RWPE1 (cell line): Measurements from ENCODE around the gene USP51.
"Not testable (repeated sequence)": the region's sequence is repeated elsewhere in the genome, so short reads cannot be mapped to it uniquely, and the experiment has no call there.

ENCODE experiments used
- CTCF ChIA-PET: fragments of 350-600 bp; sonication (Branson Sonifier 250); formaldehyde crosslinking; extraction: SDS; loops from one replicate; lab custom pipeline; 2021; lab: Yijun Ruan, JAX
- POLR2A ChIA-PET: fragments of 400-600 bp; formaldehyde crosslinking; extraction: SDS; loops from one replicate; lab custom pipeline; 2020; ENCODE audit warnings: antibody characterized with exemption; ENCODE audit not compliant: low non-redundant PET; lab: Yijun Ruan, JAX
- DNase-seq: peaks from one replicate; pipeline ENCODE4 v3.0.0; 2012; ENCODE audit warnings: low spot score
- H3K27ac ChIP-seq: fragments of 450-650 bp; 2 replicates; pipeline ENCODE4 v1.5.1; 2017
- TF ChIP-seq, protein P1 (sequence below): fragments of 450-650 bp; conservative IDR thresholded peaks from 2 replicates; pipeline ENCODE4 v1.5.1; 2017; ENCODE audit warnings: low read depth, mild to moderate bottlenecking

The USP51 gene

DNA sequence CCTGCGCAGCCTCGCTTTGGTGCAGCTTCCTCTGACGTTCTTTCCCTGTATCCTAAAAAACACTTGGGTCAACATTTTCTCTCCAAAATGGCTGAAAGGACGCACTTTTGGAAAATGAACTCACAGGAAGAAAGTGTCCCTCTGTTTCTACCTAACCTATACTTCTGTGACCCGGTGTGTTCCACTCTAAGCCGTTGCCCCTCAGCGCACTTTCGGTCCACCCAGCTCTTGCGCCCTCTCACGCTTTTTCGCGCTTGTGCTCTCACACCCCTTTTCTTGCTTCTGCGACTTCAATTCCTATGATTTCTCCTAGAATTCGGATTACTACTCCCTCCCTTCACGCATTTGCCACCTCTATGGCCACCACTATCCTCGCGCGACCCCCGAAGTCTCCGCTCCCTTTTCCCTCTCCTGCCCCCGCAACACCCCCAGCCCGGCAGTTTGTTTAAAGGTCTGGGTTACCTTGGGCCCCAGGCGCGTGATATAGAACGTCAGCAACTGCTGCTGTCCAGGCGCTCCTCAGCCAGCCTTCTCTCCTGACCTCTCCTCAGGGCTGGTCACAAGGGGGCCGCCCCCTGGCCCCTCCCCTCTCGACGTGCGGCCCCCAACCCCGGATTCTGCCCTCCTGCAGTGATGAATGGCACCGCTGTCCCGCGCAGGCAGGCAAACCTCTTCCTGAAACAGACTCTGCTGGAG, at the start of gene USP51:
Gene USP51 (minus strand): TSS at position 535 of the 696 bp plus-strand sequence. CDS start 909 bp downstream, outside the sequence.
- DNase-seq: no peak
- TF ChIP-seq, protein P1, sequence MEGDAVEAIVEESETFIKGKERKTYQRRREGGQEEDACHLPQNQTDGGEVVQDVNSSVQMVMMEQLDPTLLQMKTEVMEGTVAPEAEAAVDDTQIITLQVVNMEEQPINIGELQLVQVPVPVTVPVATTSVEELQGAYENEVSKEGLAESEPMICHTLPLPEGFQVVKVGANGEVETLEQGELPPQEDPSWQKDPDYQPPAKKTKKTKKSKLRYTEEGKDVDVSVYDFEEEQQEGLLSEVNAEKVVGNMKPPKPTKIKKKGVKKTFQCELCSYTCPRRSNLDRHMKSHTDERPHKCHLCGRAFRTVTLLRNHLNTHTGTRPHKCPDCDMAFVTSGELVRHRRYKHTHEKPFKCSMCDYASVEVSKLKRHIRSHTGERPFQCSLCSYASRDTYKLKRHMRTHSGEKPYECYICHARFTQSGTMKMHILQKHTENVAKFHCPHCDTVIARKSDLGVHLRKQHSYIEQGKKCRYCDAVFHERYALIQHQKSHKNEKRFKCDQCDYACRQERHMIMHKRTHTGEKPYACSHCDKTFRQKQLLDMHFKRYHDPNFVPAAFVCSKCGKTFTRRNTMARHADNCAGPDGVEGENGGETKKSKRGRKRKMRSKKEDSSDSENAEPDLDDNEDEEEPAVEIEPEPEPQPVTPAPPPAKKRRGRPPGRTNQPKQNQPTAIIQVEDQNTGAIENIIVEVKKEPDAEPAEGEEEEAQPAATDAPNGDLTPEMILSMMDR: 0 out of 2 replicates have a peak, but pooled peaks have one; percentile 10
- ChIA-PET CTCF (interaction anchor here (0.6 kb wide), 1 partner anchor 1362 kb away, joined by 6 read pairs; no protein-coding TSS in a partner anchor), POLR2A (no interaction called here)
- peak within 1 kb of the TSS; percentile 76 for H3K27ac ChIP-seq

DNA sequence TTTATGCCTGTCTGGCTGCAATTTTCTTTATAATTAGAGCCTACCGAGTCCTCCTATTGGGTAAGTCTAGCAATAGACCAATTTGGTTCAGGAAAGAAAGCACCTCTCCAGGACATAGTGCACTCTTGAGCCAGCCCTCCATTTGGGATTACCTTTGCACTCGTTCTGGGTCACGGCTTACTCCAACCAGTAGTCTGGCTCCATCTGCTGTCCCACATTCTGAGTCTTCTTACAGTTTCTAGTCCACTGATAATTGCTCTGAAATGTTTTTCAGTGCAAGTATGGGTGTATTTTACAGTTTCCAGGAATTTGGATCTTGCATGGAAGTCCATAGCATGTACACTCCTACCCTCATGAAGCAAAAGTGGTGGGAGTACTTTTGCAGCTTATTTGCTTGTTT, 34.8 kb upstream of the USP51 start:
- CTCF ChIA-PET: no interaction called here
- POLR2A ChIA-PET: no interaction called here
- no peak for DNase-seq

DNA sequence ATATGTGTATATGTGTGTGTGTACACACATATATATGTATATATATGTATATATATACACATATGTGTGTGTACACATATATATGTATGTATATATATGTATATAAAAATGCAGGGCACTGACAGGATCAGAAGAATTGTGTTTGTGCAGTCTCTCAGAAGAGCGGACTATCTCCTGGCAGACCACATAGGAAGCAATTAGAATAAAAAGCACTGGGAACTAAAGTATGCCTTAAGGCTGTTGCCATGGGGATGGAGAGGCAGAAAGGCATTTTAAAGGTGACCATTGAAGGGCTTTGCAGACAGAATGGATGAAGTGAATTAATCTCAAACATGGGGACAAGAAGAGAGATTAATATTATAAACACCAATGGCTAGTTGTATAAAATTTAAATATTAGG, 33.7 kb upstream of the USP51 start:
- CTCF ChIA-PET: no interaction called here
- no peak overlapping the region for H3K27ac ChIP-seq
- TF ChIP-seq, protein P1: no peak
- POLR2A ChIA-PET: no interaction called here
- no peak for DNase-seq

More for the DNA sequence above, 34.8 kb upstream of the USP51 start:
- no peak overlapping the region for H3K27ac ChIP-seq
- TF ChIP-seq, protein P1: no peak

DNA sequence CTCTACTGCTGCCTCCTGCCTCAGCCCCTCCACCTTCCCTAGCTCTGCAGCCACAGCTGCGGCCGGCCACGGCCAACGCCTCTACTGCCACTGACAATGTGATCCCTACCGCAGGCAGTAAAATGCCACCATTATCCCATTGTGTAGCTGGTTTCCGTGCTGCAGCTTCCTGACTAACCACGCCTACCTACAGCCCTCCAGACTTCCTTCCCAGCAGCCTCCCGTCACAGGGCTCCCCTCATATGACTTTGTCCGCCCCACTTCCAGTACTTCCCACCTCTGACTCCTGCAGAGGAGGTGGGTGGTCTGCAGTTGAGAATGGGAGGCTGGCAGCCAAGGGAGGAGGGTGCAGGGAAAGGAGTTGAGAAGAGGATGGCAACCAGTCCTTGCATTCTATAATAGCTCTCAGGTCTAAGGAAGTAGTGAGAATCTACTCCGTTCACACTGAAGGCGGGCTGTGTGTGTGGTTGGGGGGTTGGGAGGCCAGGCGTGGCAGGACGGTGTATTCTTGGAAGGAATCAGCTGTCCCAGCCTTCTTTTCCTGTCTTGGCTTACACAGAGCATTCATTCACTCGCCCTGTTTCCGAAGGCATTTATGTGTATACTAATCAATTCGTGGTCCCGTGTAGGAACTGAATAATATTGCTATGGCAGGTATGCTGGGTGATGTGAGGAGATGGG, 33.1 kb upstream of the USP51 start:
- CTCF ChIA-PET: no interaction called here

DNA sequence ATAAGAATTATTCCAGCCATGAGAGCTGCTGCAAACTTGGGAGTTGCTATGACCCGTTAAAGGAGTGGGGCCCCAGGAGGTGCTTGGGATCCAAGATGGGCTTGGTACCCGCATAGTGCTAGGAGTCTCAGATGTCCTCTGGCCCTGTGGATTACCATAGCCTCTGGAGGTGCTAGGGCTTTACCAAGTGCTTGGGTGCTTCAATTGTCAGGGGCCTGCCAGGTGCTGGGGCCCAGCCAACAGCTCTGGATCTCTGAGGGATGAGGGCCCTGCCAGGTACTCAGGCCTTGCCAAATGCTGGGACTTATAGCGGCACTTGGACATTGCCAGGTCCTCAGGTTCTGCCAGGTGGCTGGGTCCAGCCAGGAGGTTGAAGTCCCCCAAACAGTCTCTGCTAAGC, 32.0 kb upstream of the USP51 start:
- DNase-seq: no peak
- TF ChIP-seq, protein P1: no peak
- ChIA-PET CTCF (no interaction called here), POLR2A (no interaction called here)
- no peak overlapping the region for H3K27ac ChIP-seq

More for the DNA sequence above, 33.1 kb upstream of the USP51 start:
- POLR2A ChIA-PET: interaction anchor here (0.6 kb wide), 1 partner anchor 332 kb away, joined by 3 read pairs; no protein-coding TSS in a partner anchor
- TF ChIP-seq, protein P1: no peak
- DNase-seq: no peak
- H3K27ac ChIP-seq: no peak overlapping the region

DNA sequence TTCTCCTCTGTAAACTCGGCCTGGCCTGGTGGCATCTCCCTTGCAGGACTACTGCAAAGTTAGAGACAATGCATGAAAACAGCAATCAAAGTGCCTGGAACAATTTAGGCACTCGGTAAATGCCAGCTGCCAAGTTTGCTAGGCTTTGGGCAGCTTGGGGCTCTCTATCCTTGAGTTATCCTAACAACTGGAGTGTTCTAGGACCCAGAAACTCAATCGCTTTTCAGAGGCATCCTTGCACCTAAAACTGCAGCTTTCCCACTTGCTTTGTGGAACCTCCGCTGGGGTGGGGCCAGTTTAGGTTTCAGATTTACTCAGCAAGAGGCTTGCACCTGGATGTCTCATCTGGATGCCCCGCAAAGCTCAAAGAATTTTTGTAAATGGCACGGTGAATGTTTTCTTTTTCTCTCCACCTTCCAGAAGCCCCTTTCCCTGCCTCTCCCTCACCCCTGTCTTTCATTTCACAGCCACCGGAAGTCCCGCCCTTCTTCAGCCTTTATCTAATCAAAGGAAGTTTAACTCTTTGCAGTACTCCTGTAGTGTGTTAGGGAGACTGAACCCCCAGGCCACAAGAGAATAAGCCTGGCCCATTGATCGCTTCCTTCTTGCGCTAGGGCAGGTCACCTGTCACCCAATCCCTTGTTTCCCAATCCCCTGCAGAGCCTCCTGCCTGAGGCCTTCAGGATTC, 27.3 kb upstream of the USP51 start:
- POLR2A ChIA-PET, DNase-seq, H3K27ac ChIP-seq, CTCF ChIA-PET: not testable (repeated sequence)

DNA sequence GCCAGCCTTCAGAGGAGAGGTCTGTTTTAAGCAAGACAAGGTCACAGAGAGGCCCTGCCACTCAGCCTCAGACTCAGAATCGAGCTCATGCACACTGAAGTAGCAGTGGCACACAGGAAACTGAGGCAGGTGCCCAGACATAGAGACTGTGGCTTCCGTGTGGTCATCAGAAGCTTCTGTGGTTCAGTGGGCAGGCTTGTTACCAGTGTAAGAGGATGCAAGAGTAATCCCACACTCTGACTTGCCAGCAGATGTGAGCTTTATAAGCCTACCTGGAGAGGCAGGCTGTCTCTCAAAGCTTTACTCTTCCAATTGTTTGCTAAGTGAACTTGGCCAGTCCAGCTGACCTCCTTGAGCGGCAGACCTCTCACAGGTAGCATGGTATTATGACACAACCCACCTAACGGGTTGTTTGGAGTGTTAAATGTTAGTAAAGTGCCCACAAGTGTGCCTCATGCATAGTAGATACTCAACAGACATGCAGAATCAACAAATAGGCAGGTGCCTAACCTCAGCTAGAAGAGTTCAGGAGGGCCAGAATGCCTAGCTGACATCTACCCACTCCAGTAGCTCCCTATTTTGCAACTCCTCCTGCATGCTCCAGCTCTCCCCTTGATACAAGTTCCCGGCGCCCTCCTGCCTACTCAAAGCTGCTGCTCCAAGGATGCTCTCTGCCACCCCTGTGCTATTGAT, 23.5 kb upstream of the USP51 start:
- H3K27ac ChIP-seq, CTCF ChIA-PET, DNase-seq, POLR2A ChIA-PET: not testable (repeated sequence)

DNA sequence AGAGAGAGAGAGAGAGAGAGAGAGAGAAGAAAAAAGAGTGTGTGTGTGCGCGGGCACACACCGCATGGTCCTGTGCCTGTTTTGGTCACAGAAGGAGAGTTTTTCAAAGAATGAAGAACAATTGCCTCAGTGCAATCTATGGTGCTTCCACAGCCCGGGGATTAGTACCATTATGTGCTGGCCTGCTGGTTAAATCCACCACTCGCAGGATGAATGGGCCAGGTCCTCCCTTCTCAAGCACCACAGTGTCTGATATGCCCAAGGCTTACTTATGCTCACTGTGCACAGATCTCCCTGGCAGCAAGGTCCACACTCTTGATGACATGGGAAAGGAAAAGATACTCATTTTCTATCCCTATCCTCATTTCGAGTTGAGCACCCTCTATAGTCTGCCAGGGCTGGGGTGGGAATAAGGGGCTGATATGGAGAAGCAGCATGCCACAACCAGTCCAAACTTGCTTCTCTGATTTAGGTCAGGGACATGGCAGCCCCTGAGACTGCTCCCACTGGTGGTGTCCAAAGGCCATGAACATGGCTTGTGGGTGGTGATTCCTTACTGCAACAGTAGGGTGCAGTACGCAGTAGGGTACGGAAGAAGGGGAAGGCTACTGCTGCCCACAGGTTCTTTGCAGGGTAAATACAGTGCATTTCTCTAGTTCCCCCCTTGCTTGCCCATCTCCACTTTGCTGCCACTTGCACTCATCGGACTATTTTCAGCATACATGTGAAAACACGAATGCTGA, 18.9 kb upstream of the USP51 start:
- CTCF ChIA-PET, H3K27ac ChIP-seq, DNase-seq, POLR2A ChIA-PET: not testable (repeated sequence)

DNA sequence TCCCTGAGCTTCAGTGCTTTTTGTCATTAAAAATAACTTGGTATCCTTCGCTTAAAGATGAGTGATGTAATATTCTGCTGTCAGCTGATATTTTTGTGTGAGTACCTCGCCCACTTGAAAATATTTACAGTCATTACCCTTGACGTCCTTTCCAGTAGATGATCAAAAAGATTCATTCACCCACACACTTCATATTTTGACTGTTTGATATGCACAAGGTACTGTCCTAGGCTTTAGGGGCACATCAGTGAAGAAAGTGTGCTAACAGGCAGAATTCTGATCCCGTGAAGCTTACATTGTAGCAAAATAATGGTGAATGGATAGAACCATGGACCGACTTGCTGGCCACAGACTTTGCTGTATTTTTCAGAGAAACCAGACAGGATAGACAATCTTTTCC, 18.1 kb upstream of the USP51 start:
- POLR2A ChIA-PET, DNase-seq, H3K27ac ChIP-seq, CTCF ChIA-PET: not testable (repeated sequence)
